Stimulated activated CD8-positive, alpha-beta memory T cell treated with anti-CD3 and anti-CD28 coated beads, Interleukin-7, amount 100 ng/mL, for 1 hour (primary cell): ENCODE data around the gene HDX.
"Not testable (repeated sequence)": the region's sequence is repeated elsewhere in the genome, so short reads cannot be mapped to it uniquely, and the experiment has no call there.

Experiments
- DNase-seq, 2 donors: peaks; one replicate each; pipeline ENCODE4 v3.0.0-alpha.2; 2020; ENCODE audit warnings: low read depth in 2 of 2

The HDX gene

GRCh38 chrX:84339507-84340364 is 162.5 kb downstream of the HDX start:
- no peak for DNase-seq

GRCh38 chrX:84336646-84337045 is 165.6 kb downstream of the HDX start:
- no peak for DNase-seq

- no peak for DNase-seq
These were observed 167.1 kb downstream of the HDX start for GRCh38 chrX:84335121-84335520.

GRCh38 chrX:84322083-84322827 is 180.0 kb downstream of the HDX start:
- no peak for DNase-seq

- no peak for DNase-seq
These were observed 181.6 kb downstream of the HDX start for GRCh38 chrX:84320614-84321013.

GRCh38 chrX:84320023-84320422 is 182.2 kb downstream of the HDX start:
- no peak for DNase-seq

- DNase-seq, result no peak
These were observed 183.6 kb downstream of the HDX start for GRCh38 chrX:84318661-84319060.

GRCh38 chrX:84315946-84316345 is 186.3 kb downstream of the HDX start:
- DNase-seq, result not testable (repeated sequence)
